Measurements from ENCODE around the gene MUS81.

- no peak for TF ChIP-seq CTCF (IDR thresholded peaks at IDR 0.05)
- TF ChIP-seq POLR2AphosphoS5 (IDR thresholded peaks at IDR 0.05): no peak
These were observed 33.9 kb downstream of the MUS81 start for GRCh38 chr11:65894034-65894591.
